Measurements from ENCODE around the gene PGR.

The PGR gene

DNA sequence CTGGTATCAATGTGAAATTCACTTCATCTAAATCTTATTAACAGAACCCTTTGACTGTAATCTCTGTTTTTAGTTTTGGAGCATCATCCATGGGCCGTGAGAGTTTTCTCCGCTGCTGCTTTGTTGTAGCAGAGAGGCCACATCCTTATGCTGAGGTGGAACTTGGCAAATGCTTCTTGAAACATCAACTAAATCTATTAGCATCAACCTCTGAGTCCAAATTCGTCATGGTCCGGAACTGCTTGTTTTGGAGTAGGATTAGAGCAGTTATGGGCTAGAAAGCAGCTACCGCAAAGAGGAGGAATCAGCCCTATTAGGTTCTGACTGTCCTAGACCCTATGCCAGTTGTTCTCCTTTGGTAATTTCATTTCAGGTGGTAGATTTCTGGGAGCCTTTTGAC is 117.7 kb downstream of the PGR start:
- no peak overlapping the region for H3K27ac ChIP-seq
- TF ChIP-seq ZFX (IDR thresholded peaks at IDR 0.05): no peak
- no peak for TF ChIP-seq CTCF (conservative IDR thresholded peaks at IDR 0.05)

DNA sequence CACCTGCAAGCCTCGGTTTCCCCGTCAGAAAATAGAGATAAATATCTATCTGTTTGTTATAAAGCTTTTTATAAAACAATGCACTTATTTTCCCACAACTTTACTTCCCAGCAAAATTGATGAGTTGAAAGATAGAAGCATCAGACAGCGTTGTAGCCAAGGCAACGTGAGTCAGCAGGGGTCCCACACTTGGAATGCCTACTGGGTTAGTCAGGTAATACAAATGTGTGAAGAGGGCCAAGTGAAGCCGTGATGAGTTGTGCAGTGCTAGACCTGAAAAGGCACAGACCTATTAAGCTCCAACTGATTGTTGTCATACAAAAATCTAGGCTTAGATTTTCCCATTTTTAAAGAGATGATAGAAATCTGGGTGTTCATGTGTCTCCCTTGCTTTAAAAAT is 118.7 kb downstream of the PGR start:
- TF ChIP-seq ZFX (IDR thresholded peaks at IDR 0.05): no peak
- H3K27ac ChIP-seq: no peak overlapping the region

DNA sequence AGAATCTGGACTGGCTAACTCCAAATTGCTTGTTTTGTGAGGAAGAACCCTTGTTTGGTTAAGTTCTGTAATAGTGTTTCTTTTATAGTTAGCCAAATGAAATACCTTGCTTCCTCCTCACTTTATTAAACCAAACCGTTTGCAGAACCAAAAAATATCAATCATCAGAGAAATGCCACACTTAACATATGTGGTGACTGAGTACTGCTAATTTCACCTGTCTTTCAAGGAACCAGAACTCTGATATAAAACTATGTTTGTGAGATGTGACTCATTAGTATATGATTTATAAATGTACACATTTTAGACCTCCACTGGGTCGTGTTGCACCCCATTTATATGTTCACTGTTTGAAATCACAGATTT is 119.9 kb downstream of the PGR start:
- TF ChIP-seq ZFX (IDR thresholded peaks at IDR 0.05): no peak
- TF ChIP-seq CTCF (conservative IDR thresholded peaks at IDR 0.05): no peak
- H3K27ac ChIP-seq: no peak overlapping the region

DNA sequence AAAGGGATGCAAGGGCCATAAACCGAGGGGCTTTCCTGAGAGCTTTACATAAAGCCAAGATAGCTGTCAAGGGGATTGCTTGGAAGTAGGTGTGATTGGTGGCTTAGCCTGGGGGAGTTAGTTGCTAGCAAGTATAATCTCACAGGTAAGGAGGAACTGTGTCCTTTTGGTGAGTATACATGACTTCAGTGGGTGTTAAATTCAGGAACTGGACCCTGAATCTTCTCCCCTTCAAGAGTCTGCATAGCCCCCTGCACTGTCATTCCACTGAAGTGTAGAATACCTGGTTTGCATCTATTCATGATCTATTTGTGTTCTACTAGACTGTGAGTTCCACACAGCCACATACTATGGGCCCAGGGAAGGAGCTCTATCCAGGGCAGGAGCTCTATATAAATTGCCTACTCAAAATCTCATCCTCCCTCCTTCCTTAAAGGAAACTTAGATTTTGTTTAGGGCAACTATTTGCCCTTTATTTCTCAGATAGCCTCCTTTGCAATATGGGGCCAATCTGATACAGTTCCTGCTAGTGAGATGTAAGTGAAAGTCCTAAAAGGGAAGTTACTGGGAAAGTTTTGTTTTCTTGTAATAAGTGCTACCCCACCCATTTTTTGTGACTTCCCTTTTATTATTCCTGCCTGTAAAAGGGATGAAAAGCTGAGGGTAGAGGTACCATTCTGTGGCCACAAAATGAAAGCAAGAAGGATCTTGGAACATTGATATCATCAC is 120.5 kb downstream of the PGR start:
- TF ChIP-seq CTCF (conservative IDR thresholded peaks at IDR 0.05) (no peak), ZFX (IDR thresholded peaks at IDR 0.05) (no peak)
- no peak overlapping the region for H3K27ac ChIP-seq

- no peak overlapping the region for H3K27ac ChIP-seq
- TF ChIP-seq CTCF (conservative IDR thresholded peaks at IDR 0.05) (peak; percentile 56), ZFX (IDR thresholded peaks at IDR 0.05) (no peak)
Observed at GRCh38 chr11:101003468-101003867, 126.1 kb downstream of the PGR start.

DNA sequence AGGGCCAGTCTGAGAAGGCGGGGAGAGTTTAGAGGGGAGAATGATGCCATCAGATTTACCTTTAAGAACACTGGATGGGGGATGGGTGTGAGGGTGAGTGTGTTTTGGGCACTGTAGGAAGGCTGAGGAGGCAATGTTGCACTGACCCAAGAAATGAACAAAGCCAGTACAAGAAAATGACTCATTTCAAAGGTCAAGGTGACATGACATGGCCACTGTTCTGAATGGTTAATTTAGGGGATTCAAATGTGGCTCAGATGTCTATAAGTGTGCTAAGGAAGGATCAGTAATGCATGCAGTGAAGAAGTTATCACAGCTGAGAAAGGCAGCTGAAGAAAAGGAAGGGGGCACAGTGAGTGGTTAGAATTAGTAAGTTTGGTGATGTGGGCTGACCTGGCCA is 129.9 kb downstream of the PGR start:
- H3K27ac ChIP-seq: no peak overlapping the region
- TF ChIP-seq CTCF (conservative IDR thresholded peaks at IDR 0.05) (no peak), ZFX (IDR thresholded peaks at IDR 0.05) (no peak)

DNA sequence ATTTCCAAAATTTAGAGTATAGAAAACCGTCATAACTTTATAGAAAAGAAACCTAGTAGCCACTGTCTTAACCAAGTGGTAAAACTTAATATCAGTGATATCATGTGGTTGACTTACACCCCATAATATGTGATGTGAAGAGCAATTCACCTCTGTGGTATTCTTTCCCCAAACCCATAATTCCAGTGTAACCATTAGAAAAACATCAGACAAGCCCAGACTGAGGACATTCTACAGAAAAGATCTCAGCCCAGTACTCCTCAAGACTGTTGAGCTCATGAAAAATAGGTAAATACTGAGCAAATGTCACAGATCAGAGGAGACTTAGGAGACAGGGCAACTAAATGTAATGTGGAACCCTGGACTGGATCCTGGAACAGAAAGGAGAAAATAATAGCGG is 134.6 kb downstream of the PGR start:
- TF ChIP-seq CTCF (conservative IDR thresholded peaks at IDR 0.05): no peak
- no peak for TF ChIP-seq ZFX (IDR thresholded peaks at IDR 0.05)
- no peak overlapping the region for H3K27ac ChIP-seq

DNA sequence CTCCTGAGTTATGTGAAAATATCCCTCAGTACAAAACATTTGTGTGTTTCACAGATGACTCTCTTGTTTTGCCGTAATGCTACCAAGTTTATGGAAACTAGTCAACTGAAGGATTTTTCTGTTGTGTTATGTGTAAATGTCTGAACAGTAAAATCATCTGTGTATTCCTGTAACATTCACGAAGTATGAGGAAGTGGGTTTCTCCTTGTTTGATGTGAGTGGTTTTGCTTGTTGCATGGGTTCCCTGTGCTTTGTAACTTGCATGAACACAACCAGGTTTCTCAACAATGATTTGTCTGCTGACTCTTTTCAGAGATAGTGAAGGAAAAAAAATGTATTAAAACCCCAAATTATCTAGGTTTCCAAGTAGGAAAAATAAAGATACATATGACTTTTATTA is 138.1 kb downstream of the PGR start:
- TF ChIP-seq ZFX (IDR thresholded peaks at IDR 0.05): no peak
- TF ChIP-seq CTCF (conservative IDR thresholded peaks at IDR 0.05): no peak
- H3K27ac ChIP-seq: no peak overlapping the region

Measured in C4-2B (cell line).